PC-3 (cell line): ENCODE data around the gene TARDBP.

Source experiments
- EZH2 ChIP-seq: fragments of 300-600 bp; sonication (generic); IDR thresholded peaks from one replicate; pipeline ENCODE4 v1.6.1; 2017; ENCODE audit warnings: antibody characterized with exemption, mild to moderate bottlenecking, low read length; ENCODE audit not compliant: unreplicated experiment
- EZH2phosphoT487 ChIP-seq: fragments of 300-600 bp; sonication (generic); IDR thresholded peaks from 2 replicates; pipeline ENCODE4 v1.6.1; 2018; ENCODE audit warnings: mild to moderate bottlenecking, antibody characterized with exemption, low read length, borderline replicate concordance
- TF ChIP-seq, protein P1 (sequence below): fragments of 300-600 bp; sonication (generic); conservative IDR thresholded peaks from 2 replicates; pipeline ENCODE4 v1.5.1; 2017; ENCODE audit warnings: antibody characterized with exemption, low read depth, mild to moderate bottlenecking, low read length

DNA sequence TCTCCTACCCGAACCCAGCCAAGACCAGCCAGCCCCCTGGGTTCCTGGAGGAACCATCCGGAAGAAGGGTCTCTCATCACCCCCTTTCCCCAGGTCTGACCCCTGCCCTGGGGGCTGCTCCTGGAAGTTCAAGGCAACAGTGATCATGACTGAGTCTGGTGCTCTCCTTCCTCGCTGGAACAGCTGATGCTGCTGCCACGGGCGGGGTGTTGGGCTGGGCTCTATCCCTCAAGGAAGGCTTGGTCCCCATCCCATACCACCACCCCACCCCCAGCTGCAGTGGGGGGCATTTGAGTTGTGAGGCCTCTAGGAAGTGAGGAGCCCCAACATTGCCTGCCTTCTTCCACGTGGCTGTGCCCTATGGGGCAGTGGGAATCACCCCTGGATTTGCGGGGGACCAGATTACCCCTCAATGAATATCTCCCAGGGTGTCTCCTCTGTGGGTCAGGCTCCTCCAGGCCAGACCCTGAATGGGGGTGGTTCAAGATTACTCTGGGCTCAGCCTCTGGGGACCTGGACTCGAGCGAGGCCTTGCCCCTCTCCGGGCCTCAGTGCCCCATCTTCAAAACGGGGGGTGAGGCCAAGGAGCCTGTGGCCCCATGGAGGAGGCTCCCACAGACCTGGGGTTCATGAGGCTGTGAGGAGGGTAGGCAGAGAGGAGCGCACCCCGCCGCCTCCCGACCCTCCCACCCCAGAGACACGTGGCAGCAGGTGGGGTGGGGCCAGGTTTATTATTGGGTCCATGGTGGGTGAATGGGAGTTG lies 31.8 kb downstream of the TARDBP start:
- TF ChIP-seq, protein P1, sequence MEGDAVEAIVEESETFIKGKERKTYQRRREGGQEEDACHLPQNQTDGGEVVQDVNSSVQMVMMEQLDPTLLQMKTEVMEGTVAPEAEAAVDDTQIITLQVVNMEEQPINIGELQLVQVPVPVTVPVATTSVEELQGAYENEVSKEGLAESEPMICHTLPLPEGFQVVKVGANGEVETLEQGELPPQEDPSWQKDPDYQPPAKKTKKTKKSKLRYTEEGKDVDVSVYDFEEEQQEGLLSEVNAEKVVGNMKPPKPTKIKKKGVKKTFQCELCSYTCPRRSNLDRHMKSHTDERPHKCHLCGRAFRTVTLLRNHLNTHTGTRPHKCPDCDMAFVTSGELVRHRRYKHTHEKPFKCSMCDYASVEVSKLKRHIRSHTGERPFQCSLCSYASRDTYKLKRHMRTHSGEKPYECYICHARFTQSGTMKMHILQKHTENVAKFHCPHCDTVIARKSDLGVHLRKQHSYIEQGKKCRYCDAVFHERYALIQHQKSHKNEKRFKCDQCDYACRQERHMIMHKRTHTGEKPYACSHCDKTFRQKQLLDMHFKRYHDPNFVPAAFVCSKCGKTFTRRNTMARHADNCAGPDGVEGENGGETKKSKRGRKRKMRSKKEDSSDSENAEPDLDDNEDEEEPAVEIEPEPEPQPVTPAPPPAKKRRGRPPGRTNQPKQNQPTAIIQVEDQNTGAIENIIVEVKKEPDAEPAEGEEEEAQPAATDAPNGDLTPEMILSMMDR, result no peak
- no peak for TF ChIP-seq EZH2
- TF ChIP-seq EZH2phosphoT487, result no peak
